ENCODE data around the gene EGFR.

The EGFR gene

DNA sequence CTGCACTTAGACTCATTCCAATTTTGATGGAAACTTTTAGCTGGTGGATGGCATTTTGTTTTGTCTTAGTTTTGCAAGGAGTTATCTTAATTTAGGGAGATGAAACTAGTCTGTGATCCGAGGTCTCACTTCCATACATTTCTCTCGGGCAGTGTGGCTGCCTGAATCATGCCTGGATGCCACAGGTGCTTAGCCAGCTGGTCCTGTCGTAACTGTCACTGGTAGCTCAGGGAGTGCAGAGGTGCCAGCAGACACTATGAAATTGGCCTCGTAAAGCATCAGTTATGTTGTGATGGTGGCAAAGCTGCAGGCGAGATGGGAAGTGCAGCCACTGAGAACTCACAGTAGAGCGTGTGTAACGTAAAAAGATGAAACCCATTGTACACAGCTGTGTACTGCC lies 74.9 kb downstream of the EGFR start:
- H3K27ac ChIP-seq = no peak overlapping the region
- no peaks in the 10 kb centered on the region for H3K4me1 ChIP-seq (ENCODE audit: low read depth, poor library complexity, severe bottlenecking)
- 0 out of 2 replicates have a peak, but pooled peaks cover 3% of the 10 kb centered on the region for H3K36me3 ChIP-seq (ENCODE audit: insufficient read depth)
- no peaks in the 10 kb centered on the region for H3K79me2 ChIP-seq (ENCODE audit: insufficient read depth, low read depth)
- no peak overlapping the region for H3K4me2 ChIP-seq
- H3K4me3 ChIP-seq (IDR thresholded peaks at IDR 0.05; ENCODE audit: insufficient read depth, low read depth, low read length) = no peak overlapping the region
- TF ChIP-seq, protein P1, sequence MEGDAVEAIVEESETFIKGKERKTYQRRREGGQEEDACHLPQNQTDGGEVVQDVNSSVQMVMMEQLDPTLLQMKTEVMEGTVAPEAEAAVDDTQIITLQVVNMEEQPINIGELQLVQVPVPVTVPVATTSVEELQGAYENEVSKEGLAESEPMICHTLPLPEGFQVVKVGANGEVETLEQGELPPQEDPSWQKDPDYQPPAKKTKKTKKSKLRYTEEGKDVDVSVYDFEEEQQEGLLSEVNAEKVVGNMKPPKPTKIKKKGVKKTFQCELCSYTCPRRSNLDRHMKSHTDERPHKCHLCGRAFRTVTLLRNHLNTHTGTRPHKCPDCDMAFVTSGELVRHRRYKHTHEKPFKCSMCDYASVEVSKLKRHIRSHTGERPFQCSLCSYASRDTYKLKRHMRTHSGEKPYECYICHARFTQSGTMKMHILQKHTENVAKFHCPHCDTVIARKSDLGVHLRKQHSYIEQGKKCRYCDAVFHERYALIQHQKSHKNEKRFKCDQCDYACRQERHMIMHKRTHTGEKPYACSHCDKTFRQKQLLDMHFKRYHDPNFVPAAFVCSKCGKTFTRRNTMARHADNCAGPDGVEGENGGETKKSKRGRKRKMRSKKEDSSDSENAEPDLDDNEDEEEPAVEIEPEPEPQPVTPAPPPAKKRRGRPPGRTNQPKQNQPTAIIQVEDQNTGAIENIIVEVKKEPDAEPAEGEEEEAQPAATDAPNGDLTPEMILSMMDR (conservative IDR thresholded peaks at IDR 0.05; ENCODE audit: low read depth, low read length) = no peak
- H2AFZ ChIP-seq (ENCODE audit: low read depth) = no peak overlapping the region
- no peak overlapping the region for H3K9ac ChIP-seq
- no peaks in the 10 kb centered on the region for H3K27me3 ChIP-seq (ENCODE audit: insufficient read depth, low read depth)
- H4K20me1 ChIP-seq (ENCODE audit: insufficient read depth) = no peaks in the 10 kb centered on the region

DNA sequence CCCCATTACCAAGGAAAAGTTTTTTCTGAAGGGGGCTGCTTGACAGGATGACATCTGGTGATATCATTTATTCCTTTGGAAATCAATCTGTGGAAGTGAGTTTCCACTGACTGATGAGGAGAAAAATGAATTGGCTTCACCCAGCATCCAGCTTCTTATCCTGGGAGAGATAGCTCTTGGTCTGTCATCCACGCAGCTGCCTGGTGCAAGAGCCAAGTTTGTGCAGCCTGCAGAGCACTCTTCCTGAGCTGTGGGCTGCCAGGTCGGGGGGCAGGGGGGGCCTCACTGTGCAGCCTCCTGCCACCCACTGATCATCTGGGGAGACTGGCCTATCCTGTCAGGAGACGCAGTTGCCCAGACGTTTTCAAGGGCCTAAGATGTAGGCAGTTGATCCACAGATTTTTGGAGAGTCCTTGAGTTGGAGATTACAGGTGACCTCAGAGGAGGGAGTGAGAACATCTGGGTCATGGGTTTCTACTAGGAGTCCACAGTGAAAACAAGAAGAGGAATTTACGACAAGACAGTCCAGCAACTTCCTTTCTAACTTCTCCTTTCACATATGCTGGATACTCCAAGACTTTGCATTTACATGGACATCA lies 75.4 kb downstream of the EGFR start:
- TF ChIP-seq, protein P1 (conservative IDR thresholded peaks at IDR 0.05; ENCODE audit: low read depth, low read length) = no peak
- Histone ChIP-seq H4K20me1 (ENCODE audit: insufficient read depth) (no peaks in the 10 kb centered on the region), H3K4me1 (ENCODE audit: low read depth, poor library complexity, severe bottlenecking) (no peaks in the 10 kb centered on the region), H3K27me3 (ENCODE audit: insufficient read depth, low read depth) (no peaks in the 10 kb centered on the region), H2AFZ (ENCODE audit: low read depth) (no peak overlapping the region), H3K4me2 (no peak overlapping the region), H3K4me3 (IDR thresholded peaks at IDR 0.05; ENCODE audit: insufficient read depth, low read depth, low read length) (no peak overlapping the region), H3K36me3 (ENCODE audit: insufficient read depth) (0 out of 2 replicates have a peak, but pooled peaks cover 3% of the 10 kb centered on the region), H3K9ac (no peak overlapping the region), H3K79me2 (ENCODE audit: insufficient read depth, low read depth) (no peaks in the 10 kb centered on the region), H3K27ac (no peak overlapping the region)

DNA sequence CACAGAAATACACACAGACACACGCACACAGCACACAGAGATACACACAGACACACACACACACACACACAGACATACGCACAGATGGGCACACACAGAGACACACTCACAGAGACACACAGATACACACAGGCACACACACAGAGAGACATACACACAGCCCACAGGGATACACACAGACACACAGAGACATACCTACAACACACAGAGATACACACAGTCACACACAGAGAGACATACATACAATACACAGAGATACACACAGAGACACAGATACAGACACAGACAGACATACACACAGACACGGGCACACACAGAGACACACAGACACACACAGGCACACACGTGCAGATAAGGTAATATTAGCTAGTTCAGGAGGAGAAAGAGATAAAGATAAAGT lies 76.9 kb downstream of the EGFR start:
- H3K4me2 ChIP-seq = no peak overlapping the region
- no peaks in the 10 kb centered on the region for H3K27me3 ChIP-seq (ENCODE audit: insufficient read depth, low read depth)
- TF ChIP-seq, protein P1 (conservative IDR thresholded peaks at IDR 0.05; ENCODE audit: low read depth, low read length) = no peak
- H2AFZ ChIP-seq (ENCODE audit: low read depth) = no peak overlapping the region
- no peaks in the 10 kb centered on the region for H4K20me1 ChIP-seq (ENCODE audit: insufficient read depth)
- H3K4me1 ChIP-seq (ENCODE audit: low read depth, poor library complexity, severe bottlenecking) = no peaks in the 10 kb centered on the region
- H3K27ac ChIP-seq = no peak overlapping the region
- H3K9ac ChIP-seq = no peak overlapping the region
- H3K79me2 ChIP-seq (ENCODE audit: insufficient read depth, low read depth) = no peaks in the 10 kb centered on the region
- H3K36me3 ChIP-seq (ENCODE audit: insufficient read depth) = 0 out of 2 replicates have a peak, but pooled peaks cover 3% of the 10 kb centered on the region
- no peak overlapping the region for H3K4me3 ChIP-seq (IDR thresholded peaks at IDR 0.05; ENCODE audit: insufficient read depth, low read depth, low read length)

- H3K4me2 ChIP-seq = no peak overlapping the region
- no peaks in the 10 kb centered on the region for H3K4me1 ChIP-seq (ENCODE audit: low read depth, poor library complexity, severe bottlenecking)
- H3K27me3 ChIP-seq (ENCODE audit: insufficient read depth, low read depth) = no peaks in the 10 kb centered on the region
- H2AFZ ChIP-seq (ENCODE audit: low read depth) = no peak overlapping the region
- H3K9ac ChIP-seq = no peak overlapping the region
- 0 out of 2 replicates have a peak, but pooled peaks cover 3% of the 10 kb centered on the region for H3K36me3 ChIP-seq (ENCODE audit: insufficient read depth)
- TF ChIP-seq, protein P1 (conservative IDR thresholded peaks at IDR 0.05; ENCODE audit: low read depth, low read length) = no peak
- H3K79me2 ChIP-seq (ENCODE audit: insufficient read depth, low read depth) = no peaks in the 10 kb centered on the region
- no peak overlapping the region for H3K4me3 ChIP-seq (IDR thresholded peaks at IDR 0.05; ENCODE audit: insufficient read depth, low read depth, low read length)
- no peak overlapping the region for H3K27ac ChIP-seq
- no peaks in the 10 kb centered on the region for H4K20me1 ChIP-seq (ENCODE audit: insufficient read depth)
Measured at GRCh38 chr7:55096323-55096722, 77.5 kb downstream of the EGFR start.

All from KMS-11 (cell line).